Lung (tissue), 12 donors: Measurements from ENCODE around the gene HOTAIR. TPM values are rescaled to one million over a fixed set of nuclear protein-coding genes. Genes with fewer than 3 reads are reported as not detected.

Experiments used
- ATAC-seq: fragments of 200-7000 bp; cut with Tn5 transposase; one replicate; pipeline ENCODE4 v1.9.1; 2020; ENCODE audit warnings: moderate number of reproducible peaks; ENCODE audit not compliant: insufficient read depth, low FRiP score
- DNase-seq, 3 donors: peaks; one replicate each; pipeline ENCODE4 v3.0.0-alpha.2; 2013 to 2017
- H3K27ac ChIP-seq, 2 donors: one replicate each; pipeline ENCODE4 v1.5.1; 2013; ENCODE audit warnings: mild to moderate bottlenecking in 2 of 2, moderate library complexity in 2 of 2, control low read depth in 1 of 2, inconsistent platforms in 1 of 2, low read depth in 1 of 2, low read length in 1 of 2
- H3K27me3 ChIP-seq, 3 donors: one replicate each; pipeline ENCODE4 v1.5.1; 2013; ENCODE audit warnings: low read length in 2 of 3; ENCODE audit not compliant: control insufficient read depth in 3 of 3, insufficient read depth in 3 of 3
- H3K36me3 ChIP-seq, 4 donors: one replicate each; pipeline ENCODE4 v1.5.1; 2013; ENCODE audit warnings: low read length in 4 of 4, mild to moderate bottlenecking in 1 of 4, moderate library complexity in 1 of 4; ENCODE audit not compliant: control insufficient read depth in 4 of 4, insufficient read depth in 4 of 4
- H3K4me1 ChIP-seq, 5 donors: one replicate each; pipeline ENCODE4 v1.5.1; 2013; ENCODE audit warnings: low read length in 5 of 5, mild to moderate bottlenecking in 2 of 5, moderate library complexity in 1 of 5; ENCODE audit not compliant: control insufficient read depth in 5 of 5, insufficient read depth in 5 of 5
- H3K4me3 ChIP-seq: one replicate; pipeline ENCODE4 v1.5.1; 2013; ENCODE audit warnings: mild to moderate bottlenecking, control low read depth, moderate library complexity
- H3K9ac ChIP-seq, 2 donors: one replicate each; pipeline ENCODE4 v1.5.1; 2013; ENCODE audit warnings: low read length in 2 of 2, control low read depth in 1 of 2; ENCODE audit not compliant: insufficient read depth in 1 of 2
- H3K9me3 ChIP-seq, 4 donors: one replicate each; pipeline ENCODE4 v1.5.1; 2013; ENCODE audit warnings: low read length in 3 of 4, mild to moderate bottlenecking in 1 of 4, moderate library complexity in 1 of 4; ENCODE audit not compliant: control insufficient read depth in 4 of 4, insufficient read depth in 3 of 4
- CTCF ChIP-seq: IDR thresholded peaks from 2 replicates; pipeline ENCODE4 v1.5.1; 2012; ENCODE audit warnings: mild to moderate bottlenecking; ENCODE audit errors: control extremely low read depth, extremely low read depth
- WGBS, 2 donors: extraction: QIAGEN DNeasy Blood & Tissue Kit; methylation state at CpG; one replicate each; pipeline ENCODE4 v1.1.7; 2013; 5-methylcytosine and 5-hydroxymethylcytosine counted together
- polyA plus RNA-seq, 2 donors: library from polyadenylated mRNA; stranded (reverse); fragments of 200-250 nt; gene quantifications; one replicate each; pipeline ENCODE4 v1.2.1, GENCODE V29; 2013
- total RNA-seq, 2 donors: library from RNA; depleted of rRNA in 1 of 2; stranded (reverse); fragments of >200 nt in 1 of 2; gene quantifications; one replicate each; pipeline ENCODE4 v1.2.1, GENCODE V29; 2014 to 2021
- donor health status: control.
- donor health status: control.
- donor health status: Bipolar disorder and iron deficiency.
- donor health status: healthy.
- donor health status: DM: yes; HTN: yes; CAD: no.

HOTAIR gene
- total and polyA plus RNA-seq, 4 donors: 0.15 TPM; not detected in 3

- Histone ChIP-seq H3K36me3 (no peaks in the 10 kb centered on the region), H3K9me3 (peaks cover 0 to 3% (median 0%) of the 10 kb centered on the region in 4 donors), H3K27ac (no peak overlapping the region), H3K27me3 (peaks cover 9 to 95% (median 77%) of the 10 kb centered on the region in 3 donors), H3K9ac (no peak overlapping the region), H3K4me3 (no peak overlapping the region), H3K4me1 (peaks cover 0 to 27% (median 3%) of the 10 kb centered on the region in 5 donors)
- WGBS, 2 donors: 16 to 18% methylated on average over 31 of the region's 31 CpGs
- DNase-seq (peak in 1 of 3 donors; percentile 37), ATAC-seq (no peak)
- no peak for TF ChIP-seq CTCF
Observed at GRCh38 chr12:54004841-54005530, 30.2 kb upstream of the HOTAIR start.

- no peak overlapping the region for H3K4me3 ChIP-seq
- no peak overlapping the region for H3K9ac ChIP-seq
- no peak for DNase-seq
- peaks cover 0 to 3% (median 0%) of the 10 kb centered on the region in 4 donors for H3K9me3 ChIP-seq
- peaks cover 5 to 95% (median 77%) of the 10 kb centered on the region in 3 donors for H3K27me3 ChIP-seq
- H3K27ac ChIP-seq: no peak overlapping the region
- TF ChIP-seq CTCF: no peak
- ATAC-seq: no peak
- 25 to 26% methylated on average over 20 of the region's 20 CpGs for WGBS, 2 donors
- no peaks in the 10 kb centered on the region for H3K36me3 ChIP-seq
- H3K4me1 ChIP-seq: peaks cover 0 to 26% (median 3%) of the 10 kb centered on the region in 5 donors
Observed at GRCh38 chr12:54004063-54004840, 29.5 kb upstream of the HOTAIR start.

- Histone ChIP-seq H3K27me3 (peaks cover 5 to 96% (median 81%) of the 10 kb centered on the region in 3 donors), H3K4me3 (no peak overlapping the region), H3K4me1 (peaks cover 0 to 24% (median 3%) of the 10 kb centered on the region in 5 donors), H3K36me3 (no peaks in the 10 kb centered on the region), H3K9ac (no peak overlapping the region), H3K9me3 (peaks cover 0 to 3% (median 0%) of the 10 kb centered on the region in 4 donors), H3K27ac (no peak overlapping the region)
- TF ChIP-seq CTCF: no peak
- DNase-seq: no peak
- no peak for ATAC-seq
- WGBS, 2 donors: 47 to 48% methylated on average over 3 of the region's 3 CpGs
Observed at GRCh38 chr12:54003625-54004024, 28.9 kb upstream of the HOTAIR start.
